ENCODE data around the gene PSMD6. TPM values are rescaled to one million over a fixed set of nuclear protein-coding genes. Genes with fewer than 3 reads are reported as not detected.

Gene PSMD6
- polyA plus RNA-seq, 3 donors: 111 to 115 (median 113) TPM

GRCh38 chr3:64049136-64049535 lies 25.8 kb upstream of the PSMD6 start:
- no peak for DNase-seq

DNA sequence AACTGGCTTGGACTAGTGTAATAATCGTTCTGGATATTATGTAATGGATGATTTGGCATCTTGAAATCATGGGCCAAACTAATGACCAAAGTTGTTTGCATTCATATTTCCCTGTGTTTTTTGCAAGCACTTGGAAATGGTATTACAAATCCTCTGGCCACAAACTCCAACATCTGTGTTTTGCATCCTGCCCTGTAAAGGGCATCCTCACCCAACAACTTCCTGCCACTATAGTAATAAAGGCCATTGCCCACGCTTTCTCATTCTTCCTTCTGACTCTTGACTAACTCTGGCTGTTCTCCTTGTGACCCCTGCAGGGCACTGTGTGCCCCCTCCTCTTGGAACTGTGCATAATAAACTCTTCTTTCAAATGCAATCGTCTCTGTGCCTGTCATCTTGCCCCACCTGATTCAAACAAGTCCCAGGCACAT lies 25.4 kb upstream of the PSMD6 start:
- no peak for DNase-seq

DNA sequence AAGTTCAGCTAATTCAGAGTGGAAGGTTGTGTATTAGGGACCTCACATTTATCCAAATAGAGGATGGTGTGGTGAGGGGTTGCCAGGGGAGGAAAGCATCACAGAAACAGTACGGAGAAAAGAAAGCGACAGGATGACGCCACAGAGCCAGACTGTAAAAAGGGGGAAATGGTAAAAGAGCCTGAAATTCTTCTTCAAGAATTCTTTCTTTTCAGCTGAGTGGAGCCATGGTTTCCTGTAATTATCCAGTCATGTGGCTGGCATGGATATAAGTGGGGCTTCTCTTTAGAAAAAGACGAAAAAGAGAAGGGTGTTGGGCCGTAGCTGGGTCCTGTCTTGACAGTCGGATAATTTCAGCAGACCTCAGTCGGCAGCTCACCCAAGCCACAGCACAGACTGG lies 24.5 kb upstream of the PSMD6 start:
- no peak for DNase-seq

DNA sequence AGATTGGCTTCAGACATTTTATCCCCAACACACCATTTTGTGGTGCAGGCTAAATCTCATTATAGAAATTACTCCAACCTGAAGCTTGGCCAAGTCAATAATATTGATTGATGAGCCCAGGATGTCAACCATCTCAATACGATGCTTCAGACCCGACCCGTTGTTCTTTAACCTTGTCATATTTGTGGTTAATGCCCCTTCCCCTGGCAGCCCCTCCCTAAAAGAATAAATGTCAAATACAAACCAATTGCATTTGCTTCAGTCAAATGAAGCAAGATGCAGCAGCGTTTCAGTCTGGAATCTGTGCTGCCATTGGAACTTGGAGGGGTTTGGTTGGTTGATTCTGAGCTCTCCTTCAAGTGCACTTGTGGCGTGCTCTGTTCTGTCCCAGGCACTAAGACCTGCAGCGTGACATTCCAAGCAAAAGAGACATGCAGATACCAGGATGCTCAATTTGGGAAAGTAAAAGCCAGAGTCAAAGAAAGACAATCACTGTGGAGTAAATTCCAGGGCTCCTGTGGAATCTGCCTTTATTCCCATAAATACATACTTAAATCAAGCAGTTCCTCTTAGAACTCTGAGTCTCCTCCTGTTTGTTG lies 23.8 kb upstream of the PSMD6 start:
- no peak for DNase-seq

GRCh38 chr3:64046592-64046991 lies 23.3 kb upstream of the PSMD6 start:
- no peak for DNase-seq

- DNase-seq: no peak
These were observed 19.7 kb upstream of the PSMD6 start for GRCh38 chr3:64042952-64043351.

- DNase-seq: no peak
These were observed 16.9 kb upstream of the PSMD6 start for GRCh38 chr3:64039981-64040733.

DNA sequence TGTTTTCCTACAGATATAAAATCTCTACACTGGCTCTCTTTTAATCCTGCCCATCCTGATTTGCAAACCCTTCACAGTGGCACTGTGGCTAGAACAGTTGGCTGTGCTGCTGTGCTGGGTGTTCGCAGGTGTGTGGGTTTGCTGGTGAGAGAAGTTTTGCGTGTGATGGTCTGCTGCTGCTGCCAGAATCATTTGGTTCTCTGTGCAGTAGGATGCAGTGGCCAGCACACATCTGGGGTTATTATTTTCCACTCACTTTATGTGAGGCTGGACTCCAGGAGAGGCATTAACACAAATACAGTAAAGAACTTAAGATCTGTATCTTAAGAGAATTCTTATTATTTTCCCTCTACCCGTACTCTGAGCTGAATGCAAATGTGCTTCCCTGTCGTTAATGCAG lies 16.0 kb upstream of the PSMD6 start:
- no peak for DNase-seq

DNA sequence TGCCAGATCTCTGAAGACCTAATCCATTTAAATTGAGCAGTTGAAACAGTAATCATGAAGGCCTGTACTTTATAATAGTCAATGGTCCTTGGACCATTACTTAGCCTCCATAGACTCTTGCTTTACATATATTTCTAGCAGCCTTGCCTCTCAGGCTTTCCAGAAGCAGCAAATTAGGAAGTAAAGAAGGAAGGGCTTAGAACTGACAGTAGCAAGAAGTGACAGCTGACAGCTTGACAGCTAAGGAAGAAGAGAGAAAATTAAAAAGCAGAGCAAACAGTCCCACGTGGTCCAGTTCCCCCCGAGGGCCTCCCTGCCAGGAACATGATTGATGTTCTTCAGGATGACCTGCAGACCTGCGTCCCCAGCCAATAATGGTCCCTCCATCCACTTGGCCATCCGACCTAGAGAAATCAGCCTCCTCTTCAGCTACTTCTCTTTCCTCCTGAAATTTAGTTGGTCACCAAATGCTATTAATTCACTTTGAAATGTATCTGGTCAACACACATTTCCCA lies 15.0 kb upstream of the PSMD6 start:
- DNase-seq: no peak

DNA sequence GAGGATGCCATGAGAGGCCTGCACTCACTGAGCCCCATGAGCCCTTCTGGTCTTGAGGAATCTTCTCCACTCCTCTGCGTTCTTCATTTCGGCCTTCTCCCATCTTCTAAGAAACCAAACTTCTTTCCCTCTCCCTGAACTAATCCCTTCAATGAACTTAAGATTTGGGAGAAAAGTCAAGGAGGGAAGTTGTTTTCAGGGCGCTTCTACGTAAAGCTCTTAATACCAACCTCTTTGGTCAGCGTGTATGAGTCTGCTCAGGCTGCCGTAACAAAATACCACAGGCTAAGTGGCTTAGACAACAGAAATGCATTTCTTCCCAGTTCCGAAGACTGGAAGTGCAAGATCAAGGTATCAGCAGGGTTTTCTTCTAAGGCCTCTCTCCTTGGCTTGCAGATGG lies 13.8 kb upstream of the PSMD6 start:
- DNase-seq: no peak

DNA sequence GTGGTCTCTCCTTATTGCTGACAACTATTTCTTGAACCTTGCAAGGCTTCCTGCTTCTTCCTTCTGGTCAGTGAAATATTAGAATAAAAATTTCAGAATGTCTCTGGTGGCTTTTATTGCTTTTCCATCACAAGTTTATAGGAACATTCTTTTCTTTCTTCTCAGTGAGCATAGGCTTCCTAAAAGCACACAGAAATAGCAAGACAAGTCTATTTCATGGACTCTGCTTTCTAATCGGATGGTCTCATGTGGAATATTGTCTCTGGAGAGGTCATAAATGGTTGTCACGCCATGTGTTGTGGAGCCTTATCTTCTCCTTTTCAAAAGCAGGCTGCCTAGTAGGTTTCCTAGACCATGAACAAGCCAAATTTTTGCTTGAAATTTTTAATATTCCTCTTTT lies 9.8 kb upstream of the PSMD6 start:
- no peak for DNase-seq

GRCh38 chr3:64031540-64032508 lies 8.5 kb upstream of the PSMD6 start:
- DNase-seq: peak; percentile 49

DNA sequence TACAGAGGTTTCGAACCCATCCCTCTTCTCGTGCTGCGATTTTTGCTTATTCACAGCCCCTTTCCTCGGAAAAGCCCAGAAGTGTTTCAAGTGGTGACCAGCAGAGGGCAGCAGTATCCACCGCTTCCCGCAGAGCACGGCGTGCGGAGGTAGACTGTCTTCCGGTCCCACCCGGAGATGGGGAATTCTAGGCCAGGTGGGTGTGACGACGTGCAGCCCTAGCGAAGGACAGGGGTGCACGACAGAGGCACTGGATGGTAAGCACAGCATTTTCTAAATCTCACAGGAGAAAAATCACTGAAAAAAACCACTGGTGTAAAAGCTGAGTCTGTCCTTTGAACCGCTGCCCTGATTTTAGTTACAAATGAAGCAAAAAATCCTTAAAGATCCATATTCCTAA lies 7.4 kb upstream of the PSMD6 start:
- DNase-seq: peak; percentile 74

DNA sequence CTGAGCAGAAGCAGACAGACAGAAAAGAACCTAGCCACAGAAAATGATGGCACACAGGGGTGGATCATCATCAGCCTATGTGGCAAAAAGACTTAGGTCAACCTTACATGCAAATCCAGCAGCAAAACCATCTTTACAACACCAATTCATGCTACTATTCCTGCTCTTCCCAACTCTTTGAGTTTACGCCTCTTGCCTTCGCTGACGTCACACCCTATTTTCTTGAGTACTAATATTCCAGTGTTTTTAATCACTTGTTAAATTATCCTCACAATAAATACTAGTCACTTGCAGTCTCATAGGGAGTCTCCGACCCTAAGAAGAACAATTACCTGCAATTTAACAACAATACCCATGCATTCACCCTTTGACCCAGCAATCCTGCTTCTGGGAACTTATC lies 6.0 kb upstream of the PSMD6 start:
- no peak for DNase-seq

- no peak for DNase-seq
These were observed 5.5 kb upstream of the PSMD6 start for GRCh38 chr3:64028754-64029153.

DNA sequence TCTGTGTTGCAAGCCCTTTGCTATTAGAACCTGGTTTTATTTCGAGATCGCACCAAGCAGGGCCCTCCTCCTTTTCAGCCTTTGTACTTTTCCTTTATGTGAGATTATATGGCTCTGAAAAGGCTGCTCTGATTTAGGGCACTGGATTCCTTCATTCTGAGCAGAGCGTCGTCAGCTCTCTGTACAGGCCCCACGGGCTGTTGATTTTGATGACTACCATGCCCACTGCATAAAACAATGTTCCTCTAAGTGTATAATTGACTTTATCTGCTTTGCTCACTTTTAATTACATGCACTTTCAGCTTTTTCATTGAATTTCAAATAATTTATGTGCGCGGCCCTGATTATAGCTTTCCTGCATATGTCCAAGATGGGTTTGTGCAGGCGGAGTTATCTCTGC lies 4.4 kb upstream of the PSMD6 start:
- no peak for DNase-seq

DNA sequence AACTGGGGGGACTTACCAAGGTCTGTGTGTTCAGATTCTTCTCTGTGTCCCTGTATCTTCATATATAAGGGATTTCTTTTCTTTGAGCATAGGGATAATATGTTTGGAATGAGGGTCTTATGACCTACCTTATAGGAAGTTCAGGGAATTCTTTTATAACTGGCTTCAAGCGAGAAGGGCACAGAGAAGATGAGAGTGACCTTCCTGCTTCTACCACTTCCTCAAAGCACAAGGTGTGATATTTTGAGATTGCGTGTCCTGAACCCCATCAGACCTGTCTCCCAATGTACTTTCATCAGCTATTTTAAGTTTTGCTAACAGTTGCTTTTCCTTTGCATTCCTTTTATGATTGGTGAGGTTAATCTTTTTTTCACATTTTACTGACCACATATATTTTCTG lies 3.1 kb upstream of the PSMD6 start:
- DNase-seq: no peak

DNA sequence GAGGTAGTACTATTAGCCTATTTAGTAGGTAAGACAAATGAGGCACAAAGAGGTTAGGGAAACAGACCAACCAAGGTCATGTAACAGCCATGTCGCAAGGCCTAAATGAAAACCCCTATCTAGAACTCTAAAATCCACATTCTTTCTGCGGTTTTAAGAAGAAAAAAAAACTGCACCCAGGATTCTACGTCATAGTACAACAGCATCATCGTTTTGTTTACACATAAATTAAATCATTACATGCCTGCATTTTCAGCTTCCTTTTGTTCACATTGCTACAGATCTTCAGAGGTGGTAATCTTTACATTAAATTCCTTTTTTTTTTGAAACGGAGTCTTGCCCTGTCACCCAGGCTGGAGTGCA lies 548 bp upstream of the PSMD6 start:
- DNase-seq: no peak

- DNase-seq: no peak
These were observed 675 bp downstream of the PSMD6 start for GRCh38 chr3:64022451-64023186.

DNA sequence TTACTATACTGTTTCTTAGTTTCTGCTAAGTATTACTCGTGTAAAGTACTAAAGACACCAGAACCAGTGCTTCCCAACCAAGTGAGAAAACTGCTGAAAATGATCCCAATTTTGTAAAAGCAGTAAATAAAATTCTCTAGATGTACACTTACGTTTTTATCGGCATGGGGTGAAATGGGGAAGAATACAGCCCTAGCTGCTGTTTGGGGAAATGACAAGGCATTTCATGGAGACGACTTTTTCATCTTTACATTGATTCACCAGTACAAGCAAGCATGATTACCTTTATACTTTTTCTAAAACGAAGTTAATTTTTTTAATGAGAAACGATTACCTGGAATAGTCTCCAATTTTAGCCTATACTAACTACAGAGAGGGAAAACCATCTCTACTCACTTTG lies 1.4 kb downstream of the PSMD6 start:
- DNase-seq: no peak

GRCh38 chr3:64019879-64020278 lies 3.4 kb downstream of the PSMD6 start:
- no peak for DNase-seq

- DNase-seq: no peak
These were observed 4.0 kb downstream of the PSMD6 start for GRCh38 chr3:64019271-64019670.
